Right ventricle myocardium superior (tissue), 1 donor: ENCODE data around the gene LITAF. TPM values are rescaled to one million over a fixed set of nuclear protein-coding genes. Genes with fewer than 3 reads are reported as not detected.

Source experiments
- ATAC-seq: fragments of 200-7000 bp; cut with Tn5 transposase; one replicate; pipeline ENCODE4 v1.9.1; 2020; ENCODE audit warnings: mild to moderate bottlenecking; ENCODE audit not compliant: poor library complexity
- DNase-seq: peaks from one replicate; pipeline ENCODE4 v3.0.0-alpha.2; 2020
- intact Hi-C: fragments of 100-400 bp; cut with DNase I; formaldehyde crosslinking; loops from one replicate; pipeline ENCODE4 v1.11.2; 2022
- long read RNA-seq: library from polyadenylated mRNA; unstranded; transcript quantifications from one replicate; pipeline ENCODE4 v2.0.0, GENCODE V29; 2021
- total RNA-seq: library from RNA; stranded (reverse); fragmentation: NEBNext Ultra II Directional; extraction: Animal tissue kit (Norgen Biotek cat#: 25700); gene quantifications from one replicate; pipeline ENCODE4 v1.2.1, GENCODE V29; 2021
- donor health status: DM: no; HTN: yes; CAD: no; lungs with severe emphysema.

LITAF gene
- 74.3 TPM for total RNA-seq
- long read RNA-seq, transcript LITAF-205 (4 exons, 1,118 nt) = minor isoform, 13 of 192 reads
- long read RNA-seq, transcript LITAF-221 (4 exons, 2,467 nt) = major isoform, 144 of 192 reads
- long read RNA-seq, partial matches to known transcripts = 19 of 192 reads
- long read RNA-seq, other reads (novel, unspliced or antisense) = 13 of 192 reads

- intact Hi-C loops = no loop called here
- ATAC-seq (peak; percentile 91), DNase-seq (peak; percentile 77)
Measured at GRCh38 chr16:11586856-11587642, at the start of gene LITAF. Gene LITAF (minus strand): TSS chr16:11586919. CDS start chr16:11556730, 30,189 bp downstream.

GRCh38 chr16:11636172-11636721 is 49.5 kb upstream of the LITAF start:
- DNase-seq = no peak
- intact Hi-C loops = no loop called here
- no peak for ATAC-seq

GRCh38 chr16:11635679-11636171 is 49.0 kb upstream of the LITAF start:
- no peak for ATAC-seq
- intact Hi-C loops = no loop called here
- DNase-seq = no peak

GRCh38 chr16:11635113-11635652 is 48.5 kb upstream of the LITAF start:
- intact Hi-C loops = no loop called here
- ATAC-seq = no peak
- no peak for DNase-seq

GRCh38 chr16:11634312-11634711 is 47.6 kb upstream of the LITAF start:
- no peak for ATAC-seq
- DNase-seq = no peak
- intact Hi-C loops = no loop called here

- ATAC-seq (no peak), DNase-seq (no peak)
- intact Hi-C loops = no loop called here
Measured at GRCh38 chr16:11633113-11633512, 46.4 kb upstream of the LITAF start.

- intact Hi-C loops = no loop called here
- ATAC-seq = peak; percentile 40
- peak; percentile 59 for DNase-seq
Measured at GRCh38 chr16:11632455-11632939, 45.8 kb upstream of the LITAF start.

DNA sequence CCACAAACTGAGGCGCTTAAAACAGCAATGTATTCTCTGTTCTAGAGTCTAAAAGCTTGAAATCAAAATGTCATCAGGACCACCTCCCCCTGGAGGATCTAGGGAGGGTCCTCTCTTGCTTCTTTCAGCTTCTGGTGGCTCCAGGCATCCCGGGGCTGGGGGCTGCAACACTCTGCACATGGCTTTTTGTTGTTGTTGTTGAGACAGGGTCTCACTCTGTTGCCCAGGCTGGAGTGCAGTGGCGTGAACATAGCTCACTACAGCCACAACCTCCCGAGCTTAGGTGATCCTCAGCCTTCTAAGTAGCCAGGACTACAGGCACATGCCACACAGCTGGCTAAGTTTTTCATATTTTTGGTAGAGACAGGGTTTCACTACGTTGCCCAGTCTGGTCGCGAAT is 44.5 kb upstream of the LITAF start:
- intact Hi-C loops = no loop called here
- ATAC-seq (no peak), DNase-seq (no peak)

- DNase-seq (no peak), ATAC-seq (no peak)
- intact Hi-C loops = no loop called here
Measured at GRCh38 chr16:11630768-11631056, 44.0 kb upstream of the LITAF start.

DNA sequence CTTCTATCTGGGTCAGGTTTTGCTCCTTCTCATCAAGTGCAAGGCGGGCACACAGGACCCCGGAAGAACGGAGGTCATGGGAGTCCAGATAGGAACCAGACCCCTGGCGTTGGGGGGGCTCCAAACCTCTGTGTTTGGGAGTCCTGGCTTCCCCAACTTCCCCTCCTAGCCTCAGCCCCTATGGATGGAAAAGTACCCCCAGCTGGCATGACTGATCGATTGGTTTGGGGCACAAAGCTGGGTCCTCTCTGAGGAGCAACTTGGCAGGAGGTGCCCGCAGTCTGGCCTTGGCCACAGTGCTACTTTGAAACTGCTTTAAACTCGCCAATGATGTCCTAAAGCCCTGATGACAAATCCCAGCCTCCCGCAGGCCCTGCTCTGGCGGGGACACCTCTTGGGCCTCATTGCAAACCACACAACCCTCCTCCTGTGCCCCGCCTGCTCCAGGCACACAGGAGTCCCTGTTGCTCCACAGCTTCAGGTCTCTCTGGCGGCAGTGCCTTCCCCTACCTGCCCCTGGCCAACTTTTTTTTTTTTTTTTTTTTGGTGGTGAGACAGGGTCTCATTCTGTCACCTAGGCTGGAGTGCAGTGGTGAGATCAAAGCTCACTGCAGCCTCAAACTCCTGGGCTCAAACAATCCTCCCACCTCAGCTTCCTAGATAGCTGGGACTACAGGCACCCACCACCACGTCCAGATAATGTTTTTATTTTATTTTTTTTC is 43.5 kb upstream of the LITAF start:
- no peak for ATAC-seq
- intact Hi-C loops = no loop called here
- no peak for DNase-seq

DNA sequence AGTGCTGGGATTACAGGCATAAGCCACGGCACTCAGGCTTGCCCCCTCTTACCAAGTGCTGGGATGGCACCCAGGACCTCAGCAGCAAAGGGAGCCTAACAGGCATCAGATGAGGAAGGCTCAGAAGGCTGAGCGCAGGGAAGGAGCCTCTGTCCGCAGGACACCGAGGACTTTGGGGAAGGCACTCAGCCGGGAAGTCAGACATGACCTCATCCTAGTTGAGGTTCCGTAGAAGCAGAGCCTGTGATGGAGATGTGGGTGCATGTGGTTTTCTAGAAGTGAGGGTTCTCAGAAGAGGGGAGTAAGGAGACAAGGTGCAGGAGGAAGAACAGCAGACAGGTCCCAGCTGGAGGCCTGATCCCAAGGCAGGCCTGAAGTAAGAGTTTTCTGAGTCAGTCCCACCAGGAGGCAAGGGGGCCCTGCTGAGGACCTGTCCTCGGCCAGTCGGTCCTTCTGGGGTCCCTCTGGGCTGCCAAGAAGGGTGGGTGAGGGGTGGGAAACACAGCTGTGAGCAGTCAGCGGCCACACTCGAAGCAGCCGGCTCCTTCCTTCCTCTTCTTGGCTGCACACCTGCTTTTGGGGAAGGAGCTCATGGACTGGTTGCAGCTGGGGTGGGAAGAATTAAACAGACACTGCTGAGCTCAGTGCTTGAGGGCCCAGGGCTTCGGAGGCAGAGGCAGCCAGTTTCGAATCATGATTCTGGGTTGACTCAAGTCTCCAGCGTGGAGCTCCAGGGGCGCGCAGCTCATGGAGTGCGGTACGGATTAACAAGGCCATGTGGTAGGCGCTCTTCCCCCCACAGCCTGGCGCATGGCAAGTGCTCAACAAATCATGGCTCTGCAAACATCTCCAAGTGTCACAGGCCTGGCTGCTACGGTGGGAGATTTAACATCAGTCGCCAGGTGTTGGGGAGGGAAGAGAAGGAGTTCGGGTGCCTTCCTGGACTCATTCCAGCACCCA is 42.6 kb upstream of the LITAF start:
- intact Hi-C loops = no loop called here
- peak; percentile 52 for ATAC-seq
- DNase-seq = peak; percentile 61

DNA sequence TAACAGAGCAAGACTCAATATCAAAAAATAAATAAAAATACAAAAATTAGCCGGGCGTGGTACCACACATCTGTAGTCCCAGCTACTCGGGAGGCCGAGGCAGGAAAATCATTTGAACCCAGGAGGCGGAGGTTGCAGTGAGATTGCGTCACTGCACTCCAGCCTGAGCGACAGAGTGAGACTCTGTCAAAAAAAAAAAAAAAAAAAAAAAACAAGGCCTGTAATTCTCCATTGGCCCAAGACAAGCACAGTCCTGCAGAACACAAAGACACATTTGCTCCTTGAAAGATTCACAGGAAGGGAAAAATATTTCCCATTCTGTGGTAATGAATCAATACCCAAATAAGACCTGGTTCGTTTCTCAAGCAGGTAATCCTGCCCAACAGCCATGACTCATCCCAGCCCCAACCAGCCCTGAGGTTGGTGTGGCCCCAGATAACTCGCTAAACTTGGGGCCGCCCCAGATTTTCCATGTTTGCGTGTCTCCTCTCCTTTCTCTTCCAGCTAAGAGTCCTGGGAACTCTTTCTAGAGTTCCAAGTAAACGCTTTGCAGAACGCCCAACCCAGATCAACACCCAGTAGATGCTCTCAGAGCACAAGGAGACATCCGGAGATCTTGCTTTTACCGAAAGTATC is 41.2 kb upstream of the LITAF start:
- ATAC-seq = peak; percentile 49
- intact Hi-C loops = no loop called here
- no peak for DNase-seq

DNA sequence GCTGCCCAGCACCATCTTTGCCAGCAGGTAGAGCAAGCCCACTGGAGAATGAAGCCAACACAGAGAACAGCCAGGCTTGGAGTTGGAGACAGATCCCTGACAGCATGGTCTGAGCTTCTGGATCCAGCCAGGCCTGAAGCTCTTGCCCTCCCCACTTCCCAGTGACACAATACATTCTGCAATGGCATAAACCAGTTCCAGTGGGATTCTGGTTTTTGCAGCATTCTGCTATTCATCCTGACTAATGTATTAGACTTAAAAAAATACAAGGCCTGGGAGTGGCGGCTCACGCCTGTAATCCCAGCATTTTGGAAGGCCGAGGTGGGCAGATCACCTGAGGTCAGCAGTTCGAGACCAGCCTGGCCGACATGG is 40.6 kb upstream of the LITAF start:
- DNase-seq = no peak
- ATAC-seq = no peak
- intact Hi-C loops = no loop called here

DNA sequence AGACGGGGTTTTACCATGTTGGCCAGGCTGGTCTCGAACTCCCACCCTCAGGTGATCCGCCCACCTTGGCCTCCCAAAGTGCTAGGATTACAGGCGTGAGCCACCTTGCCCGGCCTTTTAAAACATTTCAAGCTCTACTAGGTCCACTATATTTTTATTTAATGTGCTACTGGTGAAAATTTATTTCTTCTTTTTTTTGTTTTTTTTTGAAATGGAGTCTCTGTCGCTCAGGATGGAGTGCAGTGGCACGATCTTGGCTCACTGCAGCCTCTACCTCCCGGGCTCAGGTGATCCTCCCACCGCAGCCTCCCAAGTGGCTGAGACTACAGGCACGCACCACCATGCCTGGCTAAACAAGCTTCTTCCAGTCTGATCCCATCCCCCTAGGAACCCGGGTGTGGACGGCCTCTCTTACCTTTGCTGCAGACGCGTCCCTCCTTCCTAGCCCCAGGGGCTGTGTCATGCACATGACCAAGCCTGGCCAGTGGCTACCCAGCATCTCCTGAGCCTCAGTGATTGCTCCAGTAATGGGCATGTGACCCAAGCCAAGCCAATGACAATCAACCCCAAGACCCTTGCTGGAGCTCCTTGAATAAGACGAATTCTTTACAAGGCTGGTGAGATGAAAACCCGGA is 40.1 kb upstream of the LITAF start:
- ATAC-seq (no peak), DNase-seq (no peak)
- intact Hi-C loops = no loop called here

DNA sequence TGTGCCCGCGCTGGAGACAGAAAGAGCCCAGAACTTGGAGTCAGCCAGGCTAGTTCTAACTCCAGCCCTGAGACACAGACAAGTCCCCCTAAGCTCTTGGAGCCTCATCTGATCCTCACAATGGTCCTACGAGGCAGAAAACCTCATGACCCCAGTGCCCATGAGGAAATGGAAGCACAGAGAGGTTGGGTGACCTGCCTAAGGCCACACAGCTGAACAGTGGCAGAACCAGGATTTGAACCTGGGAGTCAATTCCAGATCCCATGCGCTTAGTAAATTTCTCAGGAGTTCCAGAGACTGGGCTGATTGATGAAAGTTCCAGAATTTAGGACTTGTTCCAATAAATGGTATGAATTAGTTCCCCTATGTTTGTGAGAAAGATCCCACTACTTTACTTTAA is 39.0 kb upstream of the LITAF start:
- ATAC-seq (no peak), DNase-seq (no peak)
- intact Hi-C loops = no loop called here

DNA sequence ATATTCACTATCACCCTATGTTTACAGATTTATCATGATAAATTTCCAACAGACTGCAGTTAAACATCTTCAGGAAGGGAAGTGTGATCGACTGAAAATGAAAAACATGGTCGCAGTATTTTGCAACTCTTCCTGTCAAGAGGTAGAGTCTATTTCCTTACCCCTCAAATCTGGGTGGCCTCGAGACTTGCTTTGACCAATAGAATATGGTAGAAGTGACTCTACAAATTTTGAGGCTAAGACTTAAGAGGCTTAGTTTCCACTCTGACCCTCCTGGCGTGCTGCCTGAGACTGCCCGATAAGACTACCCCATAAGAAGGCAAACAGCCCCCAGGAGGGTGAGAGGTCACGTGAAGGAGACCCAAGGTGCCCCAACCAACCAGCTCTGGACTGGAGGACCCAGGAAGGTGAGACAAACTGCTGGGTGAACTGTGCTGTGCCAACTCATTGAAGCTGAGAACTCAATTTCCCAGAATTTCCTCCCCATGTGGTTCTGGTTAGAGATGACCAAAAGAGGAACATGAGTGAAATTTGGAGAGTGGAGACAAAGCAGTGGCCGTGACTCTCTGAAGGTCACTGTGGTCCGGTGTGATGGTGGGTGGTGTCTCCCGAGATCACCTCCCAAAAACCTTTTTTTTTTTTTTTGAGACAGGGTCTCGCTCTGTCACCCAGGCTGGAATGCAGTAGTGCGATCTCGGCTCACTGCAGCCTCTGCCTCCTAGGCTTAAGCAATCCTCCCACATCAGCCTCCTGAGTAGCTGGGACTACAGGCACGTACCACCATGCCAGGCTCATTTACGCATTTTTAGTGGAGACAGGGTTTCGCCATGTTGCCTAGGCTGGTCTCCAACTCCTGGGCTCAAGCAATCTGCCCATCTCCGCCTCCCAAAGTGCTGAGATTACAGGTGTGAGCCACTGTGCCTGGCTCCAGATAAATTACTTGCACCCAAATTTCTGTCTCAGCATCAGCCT is 38.2 kb upstream of the LITAF start:
- ATAC-seq (no peak), DNase-seq (no peak)
- intact Hi-C loops = no loop called here
